ENCODE measurements around the gene ZDHHC11B. TPM values are rescaled to one million over a fixed set of nuclear protein-coding genes. Genes with fewer than 3 reads are reported as not detected.

The ZDHHC11B gene
- total RNA-seq, 3 donors from 2014 or later (not counting 1 experiment from before 2014, with no cell fraction given) = 0.85 to 7.3 (median 2.2) TPM

DNA sequence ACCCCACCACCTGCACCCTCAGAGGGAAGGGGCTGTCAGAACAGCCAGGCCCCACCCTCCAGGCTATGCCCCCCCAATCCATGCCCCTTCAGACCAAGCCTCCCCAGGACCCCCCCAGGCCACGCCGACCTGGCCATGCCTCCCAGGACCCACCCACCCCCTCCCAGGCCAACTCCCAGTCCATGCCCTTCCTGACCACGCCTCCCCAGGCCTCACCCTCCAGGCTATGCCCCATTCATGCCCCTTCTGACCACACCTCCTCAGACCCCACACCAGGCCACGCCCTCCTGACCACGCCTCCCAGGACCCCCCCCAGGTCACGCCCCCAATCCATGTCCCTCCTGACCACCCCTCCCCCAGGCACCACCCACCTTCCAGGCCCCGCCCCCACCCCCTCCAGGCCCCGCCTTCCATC, 119.0 kb downstream of the ZDHHC11B start:
- ATAC-seq (no peak), DNase-seq (no peak)
- 94% methylated on average over 7 of the region's 8 CpGs for WGBS (ENCODE audit: insufficient coverage)
- intact Hi-C loops (cut with micrococcal nuclease) = no loop called here
- Histone ChIP-seq H3K27me3 (ENCODE audit: control insufficient read depth, insufficient read depth, low read length) (no peaks in the 10 kb centered on the region), H3K36me3 (ENCODE audit: control insufficient read depth, insufficient read depth, low read length) (peaks cover 2% of the 10 kb centered on the region), H3K4me3 (ENCODE audit: low read length) (no peak overlapping the region), H3K9me3 (ENCODE audit: control insufficient read depth, insufficient read depth, low read length) (no peaks in the 10 kb centered on the region), H3K27ac (ENCODE audit: low read length) (no peak overlapping the region), H3K4me1 (ENCODE audit: control insufficient read depth, insufficient read depth, low read length) (no peaks in the 10 kb centered on the region)
- Mint-ChIP-seq H3K9me3 (no peaks in the 10 kb centered on the region), H3K4me1 (no peaks in the 10 kb centered on the region), H3K27ac (no peak overlapping the region), H3K27me3 (ENCODE audit: low read depth in 2 of 2) (no peaks in the 10 kb centered on the region), H3K4me3 (no peak overlapping the region), H3K36me3 (peaks cover 9% of the 10 kb centered on the region)
- TF ChIP-seq, protein P1, sequence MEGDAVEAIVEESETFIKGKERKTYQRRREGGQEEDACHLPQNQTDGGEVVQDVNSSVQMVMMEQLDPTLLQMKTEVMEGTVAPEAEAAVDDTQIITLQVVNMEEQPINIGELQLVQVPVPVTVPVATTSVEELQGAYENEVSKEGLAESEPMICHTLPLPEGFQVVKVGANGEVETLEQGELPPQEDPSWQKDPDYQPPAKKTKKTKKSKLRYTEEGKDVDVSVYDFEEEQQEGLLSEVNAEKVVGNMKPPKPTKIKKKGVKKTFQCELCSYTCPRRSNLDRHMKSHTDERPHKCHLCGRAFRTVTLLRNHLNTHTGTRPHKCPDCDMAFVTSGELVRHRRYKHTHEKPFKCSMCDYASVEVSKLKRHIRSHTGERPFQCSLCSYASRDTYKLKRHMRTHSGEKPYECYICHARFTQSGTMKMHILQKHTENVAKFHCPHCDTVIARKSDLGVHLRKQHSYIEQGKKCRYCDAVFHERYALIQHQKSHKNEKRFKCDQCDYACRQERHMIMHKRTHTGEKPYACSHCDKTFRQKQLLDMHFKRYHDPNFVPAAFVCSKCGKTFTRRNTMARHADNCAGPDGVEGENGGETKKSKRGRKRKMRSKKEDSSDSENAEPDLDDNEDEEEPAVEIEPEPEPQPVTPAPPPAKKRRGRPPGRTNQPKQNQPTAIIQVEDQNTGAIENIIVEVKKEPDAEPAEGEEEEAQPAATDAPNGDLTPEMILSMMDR (IDR thresholded peaks at IDR 0.05) = no peak

DNA sequence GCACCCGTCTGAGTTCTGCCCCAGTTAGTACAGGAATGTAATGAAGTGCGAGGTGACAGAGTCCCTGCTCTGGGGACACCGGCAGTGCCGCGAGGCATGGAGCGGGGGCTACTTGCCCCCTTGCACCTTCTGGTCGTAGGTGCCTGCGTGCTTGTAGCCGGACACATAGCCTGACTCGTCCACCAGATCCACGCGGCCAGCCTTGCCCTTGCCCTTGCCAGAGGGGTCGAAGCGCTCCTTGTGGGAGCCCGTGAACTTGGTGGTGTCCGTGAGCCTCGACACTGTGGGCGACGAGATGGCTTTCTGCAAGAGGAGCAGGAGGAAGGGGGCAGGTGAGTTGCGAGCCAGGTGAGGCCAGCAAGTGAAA, 119.6 kb downstream of the ZDHHC11B start:
- Mint-ChIP-seq H3K27ac (no peak overlapping the region), H3K36me3 (peaks cover 9% of the 10 kb centered on the region), H3K9me3 (no peaks in the 10 kb centered on the region), H3K4me1 (no peaks in the 10 kb centered on the region), H3K4me3 (no peak overlapping the region), H3K27me3 (ENCODE audit: low read depth in 2 of 2) (no peaks in the 10 kb centered on the region)
- TF ChIP-seq, protein P1 (IDR thresholded peaks at IDR 0.05) = no peak
- H3K4me1 ChIP-seq (ENCODE audit: control insufficient read depth, insufficient read depth, low read length) = no peaks in the 10 kb centered on the region
- no peak overlapping the region for H3K4me3 ChIP-seq (ENCODE audit: low read length)
- H3K36me3 ChIP-seq (ENCODE audit: control insufficient read depth, insufficient read depth, low read length) = peaks cover 2% of the 10 kb centered on the region
- DNase-seq = no peak
- H3K27me3 ChIP-seq (ENCODE audit: control insufficient read depth, insufficient read depth, low read length) = no peaks in the 10 kb centered on the region
- intact Hi-C loops (cut with micrococcal nuclease) = no loop called here
- no peak for ATAC-seq
- no peak overlapping the region for H3K27ac ChIP-seq (ENCODE audit: low read length)
- 95% methylated on average over 20 of the region's 20 CpGs for WGBS (ENCODE audit: insufficient coverage)
- no peaks in the 10 kb centered on the region for H3K9me3 ChIP-seq (ENCODE audit: control insufficient read depth, insufficient read depth, low read length)

DNA sequence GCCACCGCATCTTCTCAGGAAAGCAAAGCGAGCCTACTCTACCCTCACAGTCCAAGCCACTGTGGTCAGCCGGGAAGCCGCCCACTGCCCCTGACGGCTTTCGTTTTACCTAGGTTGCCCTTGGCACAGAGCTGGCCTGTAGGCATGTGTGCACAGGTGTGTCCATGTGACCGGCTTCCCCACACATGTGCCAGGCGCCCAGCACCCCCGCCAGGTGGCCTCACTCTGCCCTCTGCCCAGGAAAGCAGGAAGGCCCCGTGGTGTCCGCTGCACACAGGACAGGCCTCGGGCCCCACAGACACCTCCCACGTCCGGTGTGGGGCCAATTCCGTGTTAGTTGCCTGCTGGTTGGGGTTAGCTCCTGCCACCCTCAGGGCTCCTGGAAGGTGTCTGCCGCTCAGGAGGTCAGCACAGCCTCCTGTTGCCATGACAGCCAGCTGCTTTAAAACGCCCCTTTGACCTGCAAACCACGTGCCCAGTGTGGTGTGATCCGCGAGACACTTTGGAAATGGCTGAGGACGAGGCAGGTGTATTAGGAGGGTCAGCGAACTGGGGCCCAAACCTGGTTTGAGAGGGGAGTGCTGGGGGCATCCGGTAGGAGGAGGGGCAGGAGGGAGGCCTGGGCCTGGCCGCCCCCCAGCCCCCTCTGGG, 120.1 kb downstream of the ZDHHC11B start:
- H3K27ac Mint-ChIP-seq = no peak overlapping the region
- Histone ChIP-seq H3K4me1 (ENCODE audit: control insufficient read depth, insufficient read depth, low read length) (no peaks in the 10 kb centered on the region), H3K9me3 (ENCODE audit: control insufficient read depth, insufficient read depth, low read length) (no peaks in the 10 kb centered on the region), H3K36me3 (ENCODE audit: control insufficient read depth, insufficient read depth, low read length) (peaks cover 2% of the 10 kb centered on the region), H3K27me3 (ENCODE audit: control insufficient read depth, insufficient read depth, low read length) (no peaks in the 10 kb centered on the region), H3K4me3 (ENCODE audit: low read length) (no peak overlapping the region), H3K27ac (ENCODE audit: low read length) (no peak overlapping the region)
- TF ChIP-seq, protein P1 (IDR thresholded peaks at IDR 0.05) = no peak
- no peaks in the 10 kb centered on the region for H3K27me3 Mint-ChIP-seq (ENCODE audit: low read depth in 2 of 2)
- H3K36me3 Mint-ChIP-seq = peaks cover 9% of the 10 kb centered on the region
- no peaks in the 10 kb centered on the region for H3K4me1 Mint-ChIP-seq
- H3K4me3 Mint-ChIP-seq = no peak overlapping the region
- DNase-seq = no peak
- no peak for ATAC-seq
- WGBS (ENCODE audit: insufficient coverage) = 94% methylated on average over 24 of the region's 24 CpGs
- H3K9me3 Mint-ChIP-seq = no peaks in the 10 kb centered on the region
- intact Hi-C loops (cut with micrococcal nuclease) = no loop called here

All from natural killer cell (primary cell).